NT2/D1 (cell line): ENCODE results near the gene NAA10.

Experiments
- SUZ12 ChIP-seq: IDR thresholded peaks from 2 replicates; pipeline ENCODE4 v1.6.1; 2011; ENCODE audit not compliant: insufficient read length, insufficient read depth; ENCODE audit errors: extremely low read depth
- YY1 ChIP-seq: IDR thresholded peaks from 2 replicates; pipeline ENCODE4 v1.6.1; 2011; ENCODE audit not compliant: insufficient read length, insufficient read depth
- ZNF274 ChIP-seq: IDR thresholded peaks from 2 replicates; pipeline ENCODE4 v1.6.1; 2011; ENCODE audit warnings: mild to moderate bottlenecking, low read depth, low read length

DNA sequence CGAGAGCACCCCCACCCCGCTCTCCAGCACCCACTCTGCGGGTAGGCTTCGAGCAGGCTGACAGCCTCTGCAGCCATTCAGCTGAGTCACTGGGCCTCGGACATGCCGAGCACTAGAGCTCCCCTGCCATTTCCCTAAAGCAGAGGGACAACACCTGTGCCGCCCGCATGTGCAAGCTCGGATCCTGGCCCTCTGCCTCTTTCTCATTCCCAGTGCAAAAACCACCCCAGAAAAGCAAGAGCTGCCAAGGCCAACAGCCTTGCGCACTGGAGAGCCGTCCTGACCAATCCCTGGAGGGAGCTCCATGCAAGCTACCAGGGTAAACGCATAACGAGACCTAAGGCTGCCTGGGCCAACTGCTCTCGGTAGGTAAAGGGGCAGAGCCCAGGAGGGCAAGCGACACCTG, 31.4 kb upstream of the NAA10 start:
- TF ChIP-seq ZNF274 (no peak), YY1 (no peak), SUZ12 (no peak)
